Body of pancreas (tissue), 4 donors: ENCODE data around the gene SLC38A9. TPM values are rescaled to one million over a fixed set of nuclear protein-coding genes. Genes with fewer than 3 reads are reported as not detected.

Experiments
- ATAC-seq: fragments of 150-250 bp; one replicate; pipeline ENCODE4 v1.9.1; 2016
- DNase-seq, 4 donors: peaks; one replicate each; pipeline ENCODE4 v3.0.0-alpha.2; 2019
- H3K27ac ChIP-seq, 4 donors: fragments of 200-600 bp; sonication (generic); 1 replicate in 3 of 4; 2 replicates in 1 of 4; pipeline versions ENCODE4 v1.5.1 to v1.6.1; 2016 to 2019; ENCODE audit warnings: mild to moderate bottlenecking in 1 of 4, mixed read lengths in 1 of 4, moderate library complexity in 1 of 4
- H3K27me3 ChIP-seq, 2 donors: fragments of 200-600 bp; sonication (generic); one replicate each; pipeline ENCODE4 v1.6.0; 2016; ENCODE audit warnings: mild to moderate bottlenecking in 1 of 2
- H3K36me3 ChIP-seq, 2 donors: fragments of 200-600 bp; sonication (generic); replicated peaks in 1 of 2; 2 replicates each; pipeline ENCODE4 v1.5.1; 2016; ENCODE audit warnings: low read depth in 2 of 2; ENCODE audit not compliant: insufficient read depth in 1 of 2
- H3K4me1 ChIP-seq: fragments of 200-600 bp; sonication (generic); one replicate; pipeline ENCODE4 v1.6.0; 2016
- H3K4me3 ChIP-seq, 2 donors: fragments of 200-600 bp; sonication (generic); 1 replicate in 1 of 2; 2 replicates in 1 of 2; pipeline ENCODE4 v1.5.1; 2016 to 2019
- H3K9me3 ChIP-seq, 3 donors: fragments of 200-600 bp; sonication (generic); 1 replicate in 2 of 3; 2 replicates in 1 of 3; pipeline ENCODE4 v1.5.1; 2016
- POLR2A ChIP-seq, 3 donors: fragments of 450-650 bp; IDR thresholded peaks; one replicate each; pipeline ENCODE4 v1.6.1; 2016; ENCODE audit warnings: antibody characterized with exemption in 3 of 3, mild to moderate bottlenecking in 2 of 3
- WGBS, 2 donors: methylation state at CpG; one replicate each; pipeline ENCODE4 v1.1.5; 2017; 5-methylcytosine and 5-hydroxymethylcytosine counted together
- intact Hi-C: fragments of 100-400 bp; cut with DNase I; formaldehyde crosslinking; loops from one replicate; pipeline ENCODE4 v1.15.1; 2023
- total RNA-seq, 2 donors: library from RNA; depleted of rRNA; stranded (reverse); fragments of >200 nt; gene quantifications; one replicate each; pipeline ENCODE4 v1.1.0, GENCODE V29; 2016
- TF ChIP-seq, protein P1 (sequence below), 7 experiments: fragments of 450-650 bp in 4 of 7; fragments of 200-600 bp in 3 of 7; sonication (generic) in 3 of 7; IDR thresholded peaks; one replicate each; pipeline ENCODE4 v1.5.1; 2016 to 2019; ENCODE audit warnings: antibody characterized with exemption in 7 of 7

Gene SLC38A9
- total RNA-seq, 2 donors from 2014 or later = 33.5 to 43.8 TPM

DNA sequence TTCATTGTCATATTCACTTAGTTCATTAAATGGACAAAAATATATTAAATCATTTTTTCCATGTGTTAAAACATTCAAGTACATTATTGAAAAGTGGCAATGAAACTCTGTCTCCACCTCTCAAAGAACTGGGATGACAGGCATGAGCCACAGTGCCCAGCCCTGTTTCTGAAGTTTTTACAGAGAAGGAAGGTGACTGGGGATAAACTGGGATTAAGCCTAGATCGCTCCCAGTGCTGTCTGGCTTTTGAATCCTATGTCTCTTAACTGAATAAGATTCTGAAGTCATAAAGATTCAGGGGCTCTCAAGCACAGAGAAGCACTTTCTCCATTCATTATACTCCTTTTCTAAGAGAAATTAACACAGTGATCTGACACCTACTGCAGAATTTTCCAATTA lies 88.3 kb downstream of the SLC38A9 start:
- intact Hi-C loops = no loop called here
- H3K27me3 ChIP-seq = no peaks in the 10 kb centered on the region
- peaks cover 12% of the 10 kb centered on the region for H3K4me1 ChIP-seq
- no peaks in the 10 kb centered on the region for H3K36me3 ChIP-seq
- H3K9me3 ChIP-seq = no peaks in the 10 kb centered on the region
- TF ChIP-seq POLR2A (IDR thresholded peaks at IDR 0.05) = no peak
- TF ChIP-seq, protein P1, sequence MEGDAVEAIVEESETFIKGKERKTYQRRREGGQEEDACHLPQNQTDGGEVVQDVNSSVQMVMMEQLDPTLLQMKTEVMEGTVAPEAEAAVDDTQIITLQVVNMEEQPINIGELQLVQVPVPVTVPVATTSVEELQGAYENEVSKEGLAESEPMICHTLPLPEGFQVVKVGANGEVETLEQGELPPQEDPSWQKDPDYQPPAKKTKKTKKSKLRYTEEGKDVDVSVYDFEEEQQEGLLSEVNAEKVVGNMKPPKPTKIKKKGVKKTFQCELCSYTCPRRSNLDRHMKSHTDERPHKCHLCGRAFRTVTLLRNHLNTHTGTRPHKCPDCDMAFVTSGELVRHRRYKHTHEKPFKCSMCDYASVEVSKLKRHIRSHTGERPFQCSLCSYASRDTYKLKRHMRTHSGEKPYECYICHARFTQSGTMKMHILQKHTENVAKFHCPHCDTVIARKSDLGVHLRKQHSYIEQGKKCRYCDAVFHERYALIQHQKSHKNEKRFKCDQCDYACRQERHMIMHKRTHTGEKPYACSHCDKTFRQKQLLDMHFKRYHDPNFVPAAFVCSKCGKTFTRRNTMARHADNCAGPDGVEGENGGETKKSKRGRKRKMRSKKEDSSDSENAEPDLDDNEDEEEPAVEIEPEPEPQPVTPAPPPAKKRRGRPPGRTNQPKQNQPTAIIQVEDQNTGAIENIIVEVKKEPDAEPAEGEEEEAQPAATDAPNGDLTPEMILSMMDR (IDR thresholded peaks at IDR 0.05) = no peak
- H3K4me3 ChIP-seq = no peak overlapping the region
- 96% methylated on average over 1 of the region's 1 CpG for WGBS, 2 donors
- no peak for ATAC-seq
- no peak overlapping the region for H3K27ac ChIP-seq
- DNase-seq = no peak

DNA sequence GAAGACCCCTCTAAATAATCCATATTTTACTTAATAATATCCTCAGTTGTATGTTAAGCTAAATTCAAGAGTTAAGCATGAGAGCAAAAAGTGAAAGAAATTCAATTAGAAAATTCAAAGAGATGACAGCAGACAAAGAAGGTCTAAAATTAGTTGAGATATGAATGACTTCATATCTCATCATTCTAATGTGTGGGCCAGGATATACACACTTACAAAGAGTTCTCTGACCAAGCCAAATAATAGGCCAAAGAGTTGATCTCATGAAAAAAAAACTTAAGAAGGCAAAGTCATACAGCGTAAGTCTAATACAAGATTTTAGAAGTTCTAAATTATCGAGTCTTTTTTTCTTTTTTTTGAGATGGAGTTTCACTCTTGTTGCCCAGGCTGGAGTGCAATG lies 89.7 kb downstream of the SLC38A9 start:
- Histone ChIP-seq H3K27ac (no peak overlapping the region), H3K36me3 (no peaks in the 10 kb centered on the region), H3K27me3 (no peaks in the 10 kb centered on the region), H3K9me3 (no peaks in the 10 kb centered on the region), H3K4me3 (no peak overlapping the region), H3K4me1 (peaks cover 12% of the 10 kb centered on the region)
- no peak for TF ChIP-seq POLR2A (IDR thresholded peaks at IDR 0.05)
- TF ChIP-seq, protein P1 (IDR thresholded peaks at IDR 0.05) = no peak
- ATAC-seq (no peak), DNase-seq (no peak)
- intact Hi-C loops = no loop called here
- 95 to 96% methylated on average over 2 of the region's 2 CpGs for WGBS, 2 donors

DNA sequence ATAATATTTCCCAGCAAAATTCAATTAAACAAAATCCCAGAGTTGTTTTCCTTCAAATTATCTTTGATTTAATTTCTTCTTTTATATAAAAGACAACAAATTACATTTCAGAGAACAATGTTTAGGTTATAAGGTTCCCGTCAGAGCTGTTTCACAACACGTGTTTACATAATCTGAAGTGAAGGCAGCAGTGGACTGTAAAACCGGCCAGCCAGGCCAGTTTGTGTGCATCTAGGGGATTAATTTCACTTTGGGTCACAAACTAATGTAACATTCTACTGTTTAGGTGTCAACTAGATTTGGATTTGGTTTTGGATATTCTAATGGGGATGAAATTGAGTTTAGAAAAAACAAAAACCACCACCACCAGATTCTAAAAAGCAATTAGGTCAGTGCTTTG lies 90.9 kb downstream of the SLC38A9 start:
- Histone ChIP-seq H3K4me3 (no peak overlapping the region), H3K36me3 (no peaks in the 10 kb centered on the region), H3K27ac (peak overlapping the region in 1 of 4 donors; percentile 16), H3K9me3 (no peaks in the 10 kb centered on the region), H3K4me1 (peaks cover 12% of the 10 kb centered on the region), H3K27me3 (no peaks in the 10 kb centered on the region)
- intact Hi-C loops = no loop called here
- 18 to 26% methylated on average over 3 of the region's 3 CpGs for WGBS, 2 donors
- TF ChIP-seq POLR2A (IDR thresholded peaks at IDR 0.05) = no peak
- TF ChIP-seq, protein P1 (IDR thresholded peaks at IDR 0.05) = no peak
- ATAC-seq (peak; percentile 40), DNase-seq (no peak)

DNA sequence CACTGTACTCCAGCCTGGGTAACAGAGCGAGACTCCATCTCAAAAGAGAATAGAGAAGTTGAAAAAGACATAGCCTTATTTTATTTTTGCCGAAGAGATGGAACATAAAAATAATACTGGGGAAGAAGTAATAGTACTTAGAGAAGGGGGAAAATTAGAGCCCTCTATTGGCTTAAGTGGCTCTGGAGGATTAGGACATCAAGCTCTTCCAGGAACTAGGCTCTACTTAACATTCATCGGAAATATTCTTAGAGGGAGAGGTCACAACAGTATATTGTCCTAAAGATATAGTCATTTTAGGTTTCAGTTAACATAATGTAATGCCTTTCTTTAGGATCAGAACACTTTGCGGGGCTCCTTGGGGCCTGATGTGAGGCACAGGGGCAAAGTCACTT lies 91.4 kb downstream of the SLC38A9 start:
- Histone ChIP-seq H3K36me3 (no peaks in the 10 kb centered on the region), H3K27ac (peak overlapping the region in 1 of 4 donors; percentile 16), H3K4me3 (no peak overlapping the region), H3K9me3 (no peaks in the 10 kb centered on the region), H3K27me3 (no peaks in the 10 kb centered on the region), H3K4me1 (peaks cover 12% of the 10 kb centered on the region)
- no peak for DNase-seq
- 83 to 92% methylated on average over 4 of the region's 4 CpGs for WGBS, 2 donors
- ATAC-seq = no peak
- intact Hi-C loops = no loop called here
- TF ChIP-seq, protein P1 (IDR thresholded peaks at IDR 0.05) = no peak
- TF ChIP-seq POLR2A (IDR thresholded peaks at IDR 0.05) = no peak

DNA sequence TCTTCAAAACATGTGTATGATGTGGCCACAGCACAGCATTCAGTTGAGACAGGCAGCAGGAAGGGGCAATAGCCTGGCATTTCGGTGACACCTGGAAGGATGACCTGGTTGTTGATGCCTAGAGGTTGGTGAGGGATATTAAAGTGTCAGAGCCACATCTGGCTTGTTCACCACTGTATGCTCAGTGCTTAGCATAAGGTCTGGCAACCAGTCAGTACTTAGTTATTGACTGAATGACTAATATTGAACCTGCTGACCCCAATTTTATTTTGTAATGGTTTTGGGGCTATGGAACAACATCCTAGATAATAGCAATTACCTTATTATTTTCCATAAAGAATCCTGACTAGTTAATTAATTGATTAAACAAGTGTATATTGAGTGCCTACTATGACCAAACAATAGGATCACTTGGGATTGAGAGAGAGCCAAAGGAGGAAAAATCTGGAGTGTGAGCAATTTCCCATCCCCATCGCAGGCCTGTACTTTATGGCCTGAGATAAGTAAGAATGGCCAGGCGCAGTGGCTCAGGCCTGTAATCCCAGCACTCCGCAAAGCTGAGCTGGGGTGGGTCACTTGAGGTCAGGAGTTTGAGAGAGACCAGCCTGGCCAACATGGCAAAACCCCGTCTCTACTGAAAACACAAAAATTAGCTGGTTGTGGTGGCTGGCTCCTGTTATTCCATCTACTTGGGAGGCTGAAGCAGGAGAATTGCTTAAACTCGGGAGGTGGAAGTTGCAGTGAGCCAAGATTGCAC lies 91.9 kb downstream of the SLC38A9 start:
- Histone ChIP-seq H3K27ac (no peak overlapping the region), H3K36me3 (no peaks in the 10 kb centered on the region), H3K4me1 (peaks cover 12% of the 10 kb centered on the region), H3K27me3 (no peaks in the 10 kb centered on the region), H3K9me3 (no peaks in the 10 kb centered on the region), H3K4me3 (no peak overlapping the region)
- DNase-seq (no peak), ATAC-seq (no peak)
- TF ChIP-seq, protein P1 (IDR thresholded peaks at IDR 0.05) = no peak
- TF ChIP-seq POLR2A (IDR thresholded peaks at IDR 0.05) = no peak
- WGBS, 2 donors = 92% methylated on average over 6 of the region's 6 CpGs
- intact Hi-C loops = no loop called here
